Measurements from ENCODE around the gene APH1B.
"Not testable (repeated sequence)": the region's sequence is repeated elsewhere in the genome, so short reads cannot be mapped to it uniquely, and the experiment has no call there.

Gene APH1B

GRCh38 chr15:63335543-63336240 lies 58.3 kb downstream of the APH1B start:
- DNase-seq = no peak

GRCh38 chr15:63337046-63337445 lies 59.6 kb downstream of the APH1B start:
- no peak for DNase-seq

- no peak for DNase-seq
Measured at GRCh38 chr15:63338170-63338569, 60.8 kb downstream of the APH1B start.

GRCh38 chr15:63339006-63339766 lies 61.8 kb downstream of the APH1B start:
- no peak for DNase-seq

- DNase-seq = no peak
Measured at GRCh38 chr15:63339836-63340235, 62.4 kb downstream of the APH1B start.

- DNase-seq = no peak
Measured at GRCh38 chr15:63340353-63340752, 62.9 kb downstream of the APH1B start.

- DNase-seq = no peak
Measured at GRCh38 chr15:63340878-63341277, 63.5 kb downstream of the APH1B start.

- no peak for DNase-seq
Measured at GRCh38 chr15:63341898-63342297, 64.5 kb downstream of the APH1B start.

GRCh38 chr15:63342996-63343562 lies 65.7 kb downstream of the APH1B start:
- not testable (repeated sequence) for DNase-seq

GRCh38 chr15:63344731-63345390 lies 67.5 kb downstream of the APH1B start:
- no peak for DNase-seq

GRCh38 chr15:63345391-63345752 lies 68.0 kb downstream of the APH1B start:
- DNase-seq = no peak

- DNase-seq = no peak
Measured at GRCh38 chr15:63347074-63347857, 69.9 kb downstream of the APH1B start.

GRCh38 chr15:63348392-63348791 lies 71.0 kb downstream of the APH1B start:
- DNase-seq = no peak

GRCh38 chr15:63349156-63349555 lies 71.8 kb downstream of the APH1B start:
- DNase-seq = no peak

- DNase-seq = no peak
Measured at GRCh38 chr15:63349621-63350020, 72.2 kb downstream of the APH1B start.

- no peak for DNase-seq
Measured at GRCh38 chr15:63350178-63350621, 72.8 kb downstream of the APH1B start.

GRCh38 chr15:63351170-63351569 lies 73.8 kb downstream of the APH1B start:
- DNase-seq = no peak

GRCh38 chr15:63352808-63353207 lies 75.4 kb downstream of the APH1B start:
- no peak for DNase-seq

- DNase-seq = no peak
Measured at GRCh38 chr15:63353261-63353660, 75.9 kb downstream of the APH1B start.

- no peak for DNase-seq
Measured at GRCh38 chr15:63353887-63354286, 76.5 kb downstream of the APH1B start.

GRCh38 chr15:63354821-63355650 lies 77.6 kb downstream of the APH1B start:
- no peak for DNase-seq

- DNase-seq = no peak
Measured at GRCh38 chr15:63357061-63357460, 79.7 kb downstream of the APH1B start.

All from NCI-H1048 (cell line).